NCI-H2171 (cell line): ENCODE results near the gene TBC1D5.
"Not testable (repeated sequence)": the region's sequence is repeated elsewhere in the genome, so short reads cannot be mapped to it uniquely, and the experiment has no call there.

ENCODE experiments used
- DNase-seq: peaks from one replicate; lab custom pipeline; 2025; lab: John Stamatoyannopoulos, UW

TBC1D5 gene

DNA sequence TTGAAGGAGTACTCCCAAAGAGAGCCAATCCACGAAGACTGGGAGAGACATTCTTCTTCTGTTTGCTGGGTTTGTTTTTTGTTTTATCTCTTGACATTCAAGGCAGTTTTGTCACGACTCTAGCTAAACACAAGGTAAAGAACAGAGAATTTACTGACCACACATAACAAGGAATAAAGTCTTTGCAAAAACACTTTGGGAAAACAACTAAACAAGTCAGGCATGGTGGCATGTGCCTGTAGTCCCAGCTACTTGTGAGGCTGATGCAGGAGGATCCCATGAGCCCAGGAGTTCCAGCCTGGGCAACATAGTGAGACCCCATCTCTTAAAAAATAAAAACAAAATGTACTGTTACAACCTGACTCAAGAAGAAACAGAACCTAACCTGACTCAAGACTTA lies 28.0 kb downstream of the TBC1D5 start:
- DNase-seq = no peak

GRCh38 chr3:17709236-17709810 lies 33.1 kb downstream of the TBC1D5 start:
- DNase-seq = no peak

- no peak for DNase-seq
Measured at GRCh38 chr3:17707813-17708543, 34.5 kb downstream of the TBC1D5 start.

DNA sequence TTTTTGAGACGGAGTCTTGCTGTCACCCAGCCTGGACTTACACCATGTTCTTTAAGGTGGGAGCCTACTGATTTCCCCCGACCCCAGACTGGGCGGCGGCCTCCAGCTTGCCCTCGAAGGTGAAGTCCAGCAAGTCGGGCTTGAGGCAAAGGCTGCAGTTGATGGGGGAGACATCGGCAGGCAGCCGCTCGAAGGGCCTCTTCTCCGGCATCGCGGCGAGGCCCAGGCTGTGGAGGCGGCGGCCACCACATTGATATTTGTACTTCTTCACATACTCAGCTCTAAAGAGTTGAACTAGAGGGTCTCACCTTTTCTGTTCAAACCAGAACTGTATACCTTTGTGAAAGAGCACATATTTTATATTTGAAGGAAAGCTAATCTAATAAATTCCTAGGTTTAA lies 36.4 kb downstream of the TBC1D5 start:
- DNase-seq = not testable (repeated sequence)

DNA sequence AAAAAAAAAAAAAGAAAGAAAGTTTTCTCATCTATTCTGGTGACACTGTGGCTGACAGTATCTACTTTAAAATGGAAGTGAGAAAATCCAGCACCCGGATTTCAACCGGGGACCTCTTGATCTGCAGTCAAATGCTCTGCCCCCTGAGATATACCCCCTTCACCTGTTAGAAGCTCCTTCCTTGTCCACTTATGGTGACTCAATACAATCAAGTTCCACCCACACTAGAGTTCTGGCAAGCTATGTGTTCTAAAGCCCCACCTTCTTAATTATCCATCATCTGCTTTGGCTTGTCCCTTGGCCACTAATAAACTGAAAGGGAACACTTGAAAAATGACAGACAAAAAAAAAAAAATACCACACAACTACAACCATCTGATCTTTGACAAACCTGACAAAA lies 42.6 kb downstream of the TBC1D5 start:
- DNase-seq = not testable (repeated sequence)

GRCh38 chr3:17695665-17696064 lies 46.8 kb downstream of the TBC1D5 start:
- not testable (repeated sequence) for DNase-seq

DNA sequence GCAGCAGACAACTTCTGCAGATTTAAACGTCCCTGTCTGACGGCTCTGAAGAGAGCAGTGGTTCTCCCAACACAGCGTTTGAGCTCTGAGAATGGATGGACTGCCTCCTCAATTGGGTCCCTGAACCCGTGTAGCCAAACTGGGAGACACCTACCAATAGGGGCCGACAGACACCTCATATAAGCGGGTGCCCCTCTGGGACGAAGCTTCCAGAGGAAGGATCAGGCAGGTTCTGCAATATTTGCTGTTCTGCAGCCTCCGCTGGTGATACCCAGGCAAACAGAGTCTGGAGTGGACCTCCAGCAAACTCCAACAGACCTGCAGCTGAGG lies 48.8 kb downstream of the TBC1D5 start:
- not testable (repeated sequence) for DNase-seq

DNA sequence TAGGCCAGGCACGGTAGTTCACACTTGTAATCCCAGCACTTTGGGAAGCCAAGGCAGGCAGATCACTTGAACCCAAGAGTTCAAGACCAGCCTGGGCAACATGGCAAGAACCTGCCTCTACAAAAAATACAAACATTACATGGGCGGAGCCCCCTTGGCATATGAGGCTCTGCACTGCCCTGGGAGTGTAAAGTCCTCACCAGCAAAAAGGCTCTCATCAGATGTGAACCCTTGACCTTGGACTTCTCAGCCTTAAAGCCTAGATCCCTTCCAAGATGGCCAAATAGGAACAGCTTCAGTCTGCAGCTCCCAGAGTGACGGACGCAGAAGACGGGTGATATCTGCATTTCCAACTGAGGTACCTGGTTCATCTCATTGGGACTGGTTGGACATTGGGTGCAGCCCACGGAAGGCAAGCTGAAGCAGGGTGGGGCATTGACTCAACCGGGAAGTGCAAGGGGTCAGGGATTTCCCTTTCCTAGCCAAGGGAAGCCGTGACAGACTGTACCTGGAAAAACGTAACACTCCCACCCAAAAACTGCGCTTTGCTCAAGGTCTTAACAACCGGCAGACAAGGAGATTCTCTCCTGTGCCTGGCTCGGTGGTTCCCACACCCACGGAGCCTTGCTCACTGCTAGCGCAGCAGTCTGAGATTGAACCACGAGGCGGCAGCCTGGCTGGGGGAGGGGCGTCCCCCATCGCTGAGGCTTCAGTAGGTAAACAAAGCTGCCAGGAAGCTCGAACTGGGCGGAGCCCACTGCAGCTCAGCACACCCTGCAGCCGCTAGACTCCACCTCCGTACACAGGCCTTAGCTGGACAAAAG lies 49.4 kb downstream of the TBC1D5 start:
- not testable (repeated sequence) for DNase-seq

- DNase-seq = no peak
Measured at GRCh38 chr3:17687566-17687965, 54.9 kb downstream of the TBC1D5 start.

GRCh38 chr3:17686613-17687012 lies 55.8 kb downstream of the TBC1D5 start:
- no peak for DNase-seq

- DNase-seq = no peak
Measured at GRCh38 chr3:17683542-17684207, 58.8 kb downstream of the TBC1D5 start.

DNA sequence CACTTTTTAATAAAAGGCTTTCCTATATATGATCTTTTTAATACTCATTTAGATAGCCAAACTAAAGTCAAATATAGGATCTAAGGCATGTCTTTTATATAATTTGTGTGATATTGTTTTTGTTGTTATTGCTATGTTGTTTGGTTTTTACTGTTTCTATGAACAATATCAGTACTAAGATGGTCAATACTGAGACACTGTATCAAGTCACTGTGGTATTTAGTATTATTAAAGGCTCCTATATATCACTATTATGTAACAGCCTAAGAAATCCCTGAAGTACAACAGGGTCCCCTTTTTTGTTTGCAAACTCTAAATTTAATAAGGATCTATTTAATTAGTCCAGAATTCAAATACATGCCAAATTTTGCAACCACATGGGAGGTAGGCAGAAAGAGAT lies 61.9 kb downstream of the TBC1D5 start:
- DNase-seq = no peak

GRCh38 chr3:17678116-17678741 lies 64.2 kb downstream of the TBC1D5 start:
- no peak for DNase-seq

- DNase-seq = no peak
Measured at GRCh38 chr3:17674082-17674686, 68.2 kb downstream of the TBC1D5 start.

- DNase-seq = no peak
Measured at GRCh38 chr3:17672506-17672905, 69.9 kb downstream of the TBC1D5 start.

GRCh38 chr3:17670749-17671148 lies 71.7 kb downstream of the TBC1D5 start:
- DNase-seq = no peak

DNA sequence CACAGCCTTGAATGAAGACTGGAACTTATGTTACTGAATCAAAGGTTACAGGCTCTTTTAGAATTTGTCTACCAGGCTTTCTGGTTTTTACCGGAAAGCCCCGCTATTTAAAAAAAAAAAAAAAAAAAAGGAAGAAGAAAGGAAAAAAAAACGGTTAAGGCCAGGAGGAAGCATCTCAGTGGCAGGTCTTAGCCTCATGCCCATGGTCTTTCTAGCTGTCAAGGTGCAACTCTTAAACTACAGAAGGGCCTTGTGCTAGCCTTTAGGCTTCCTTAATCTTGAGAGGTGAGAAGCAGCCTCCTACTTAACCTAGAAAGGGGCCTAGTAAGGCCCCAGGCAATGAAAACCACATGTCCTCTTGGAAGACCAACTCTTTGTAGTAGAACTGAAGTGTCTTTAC lies 77.5 kb downstream of the TBC1D5 start:
- no peak for DNase-seq

DNA sequence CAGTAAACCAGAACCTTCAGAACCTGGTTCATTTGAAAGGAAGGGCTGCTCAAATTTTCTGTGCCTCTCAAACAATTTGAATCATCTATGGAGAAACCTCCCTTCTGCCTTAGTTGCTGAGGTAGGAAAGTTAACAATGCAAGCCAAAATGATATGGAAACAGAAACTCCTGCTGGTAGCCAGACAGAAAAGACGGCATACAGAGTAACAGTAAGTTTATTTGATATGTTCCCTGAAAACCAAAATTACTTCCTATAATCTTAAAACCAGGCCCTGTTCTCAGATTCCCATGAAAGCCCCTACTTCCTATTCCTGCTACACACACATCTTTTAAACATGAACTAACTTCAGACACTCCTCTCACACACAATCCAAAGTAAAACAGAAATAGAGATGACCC lies 86.2 kb downstream of the TBC1D5 start:
- no peak for DNase-seq

DNA sequence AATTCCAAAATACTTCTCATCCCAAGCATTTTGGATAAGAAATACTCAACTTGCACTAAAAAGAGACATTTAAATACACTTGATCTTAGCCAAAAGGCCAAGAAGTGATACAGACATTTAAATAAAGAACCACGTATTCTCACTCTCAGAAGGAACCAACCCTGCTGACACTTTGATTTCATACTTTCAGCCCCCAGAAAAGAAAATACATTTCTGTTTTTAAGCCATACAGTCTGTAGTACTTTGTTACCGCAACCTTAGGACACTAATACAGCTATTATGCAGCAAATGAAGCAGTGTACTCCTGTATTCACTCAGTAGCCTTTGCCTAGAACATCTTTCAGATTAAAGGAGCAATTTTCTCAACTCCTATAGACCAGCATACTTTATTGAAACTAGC lies 86.7 kb downstream of the TBC1D5 start:
- DNase-seq = no peak

DNA sequence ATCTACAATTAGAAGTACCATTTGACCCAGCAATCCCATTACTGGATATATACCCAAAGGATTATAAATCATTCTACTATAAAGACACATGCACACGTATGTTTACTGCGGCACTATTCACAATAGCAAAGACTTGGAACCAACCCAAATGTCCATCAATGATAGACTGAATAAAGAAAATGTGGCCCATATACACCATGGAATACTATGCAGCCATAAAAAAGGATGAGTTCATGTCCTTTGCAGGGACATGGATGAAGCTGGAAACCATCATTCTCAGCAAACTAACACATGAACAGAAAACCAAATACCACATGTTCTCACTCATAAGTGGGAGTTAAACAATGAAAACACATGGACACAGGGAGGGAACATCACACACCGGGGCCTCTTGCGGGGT lies 92.7 kb downstream of the TBC1D5 start:
- DNase-seq = not testable (repeated sequence)

DNA sequence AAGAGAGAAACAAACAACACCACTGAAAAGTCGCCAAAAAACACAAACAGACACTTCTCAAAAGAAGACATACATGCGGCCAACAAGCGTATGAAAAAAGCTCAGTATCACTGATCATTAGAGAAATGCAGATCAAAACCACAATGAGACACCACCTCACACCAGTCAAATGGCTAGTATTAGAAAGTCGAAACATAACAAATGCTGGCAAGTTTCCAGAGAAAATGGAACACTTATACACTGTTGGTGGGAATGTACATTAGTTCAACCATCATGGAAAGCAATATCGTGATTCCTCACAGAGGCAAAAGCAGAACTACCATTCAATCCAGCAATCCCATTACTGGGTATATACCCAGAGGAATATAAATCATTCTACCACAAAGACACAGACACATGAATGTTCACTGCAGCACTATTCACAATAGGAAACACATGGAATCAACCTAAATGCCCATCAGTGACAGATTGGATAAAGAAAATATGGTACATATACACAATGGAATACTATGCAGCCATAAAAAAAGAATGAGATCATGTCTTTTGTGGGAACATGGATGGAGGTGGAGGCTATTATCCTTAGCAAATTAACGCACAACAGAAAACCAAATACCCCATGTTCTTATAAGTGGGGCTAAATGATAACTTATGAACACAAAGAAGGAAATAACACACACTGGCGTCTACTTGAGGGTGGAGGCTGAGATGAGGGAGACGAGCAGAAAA lies 93.6 kb downstream of the TBC1D5 start:
- DNase-seq = not testable (repeated sequence)
